ENCODE results near the gene SNX5. TPM values are rescaled to one million over a fixed set of nuclear protein-coding genes. Genes with fewer than 3 reads are reported as not detected.

SNX5 gene
- total RNA-seq, 4 donors from 2014 or later: 79.8 to 128 (median 100) TPM

DNA sequence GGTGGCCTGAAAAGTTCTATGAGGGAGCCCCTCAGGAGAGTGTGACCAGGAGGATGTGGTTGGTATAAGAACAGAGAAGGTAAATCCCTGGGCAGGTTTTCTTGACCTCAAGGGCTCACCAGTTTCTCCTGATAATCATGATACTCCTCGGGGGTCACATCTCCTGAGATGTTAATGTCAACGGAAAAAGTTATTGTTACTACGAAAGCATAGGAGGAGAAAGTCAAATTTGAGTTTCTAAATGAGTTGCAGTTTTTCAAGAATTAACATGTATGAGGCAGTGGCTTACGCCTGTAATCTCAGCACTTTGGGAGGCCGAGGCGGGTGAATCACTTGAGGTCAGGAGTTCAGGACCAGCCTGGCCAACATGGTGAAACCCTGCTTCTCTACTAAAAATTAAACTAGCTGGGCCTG, 23.6 kb upstream of the SNX5 start:
- Histone ChIP-seq H3K4me3 (no peak overlapping the region), H3K27ac (no peak overlapping the region), H3K4me1 (peaks cover 0 to 9% (median 0%) of the 10 kb centered on the region in 4 donors), H3K27me3 (no peaks in the 10 kb centered on the region), H3K9me3 (no peaks in the 10 kb centered on the region), H3K36me3 (peaks cover 0 to 29% (median 3%) of the 10 kb centered on the region in 3 donors)
- 86 to 87% methylated on average over 6 of the region's 6 CpGs for WGBS, 2 donors
- no peak for DNase-seq (ENCODE audit: low spot score in 2 of 2)
- TF ChIP-seq, protein P1, sequence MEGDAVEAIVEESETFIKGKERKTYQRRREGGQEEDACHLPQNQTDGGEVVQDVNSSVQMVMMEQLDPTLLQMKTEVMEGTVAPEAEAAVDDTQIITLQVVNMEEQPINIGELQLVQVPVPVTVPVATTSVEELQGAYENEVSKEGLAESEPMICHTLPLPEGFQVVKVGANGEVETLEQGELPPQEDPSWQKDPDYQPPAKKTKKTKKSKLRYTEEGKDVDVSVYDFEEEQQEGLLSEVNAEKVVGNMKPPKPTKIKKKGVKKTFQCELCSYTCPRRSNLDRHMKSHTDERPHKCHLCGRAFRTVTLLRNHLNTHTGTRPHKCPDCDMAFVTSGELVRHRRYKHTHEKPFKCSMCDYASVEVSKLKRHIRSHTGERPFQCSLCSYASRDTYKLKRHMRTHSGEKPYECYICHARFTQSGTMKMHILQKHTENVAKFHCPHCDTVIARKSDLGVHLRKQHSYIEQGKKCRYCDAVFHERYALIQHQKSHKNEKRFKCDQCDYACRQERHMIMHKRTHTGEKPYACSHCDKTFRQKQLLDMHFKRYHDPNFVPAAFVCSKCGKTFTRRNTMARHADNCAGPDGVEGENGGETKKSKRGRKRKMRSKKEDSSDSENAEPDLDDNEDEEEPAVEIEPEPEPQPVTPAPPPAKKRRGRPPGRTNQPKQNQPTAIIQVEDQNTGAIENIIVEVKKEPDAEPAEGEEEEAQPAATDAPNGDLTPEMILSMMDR (IDR thresholded peaks at IDR 0.05): no peak
- TF ChIP-seq EP300 (IDR thresholded peaks at IDR 0.05): no peak
- TF ChIP-seq POLR2A (IDR thresholded peaks at IDR 0.05): no peak

DNA sequence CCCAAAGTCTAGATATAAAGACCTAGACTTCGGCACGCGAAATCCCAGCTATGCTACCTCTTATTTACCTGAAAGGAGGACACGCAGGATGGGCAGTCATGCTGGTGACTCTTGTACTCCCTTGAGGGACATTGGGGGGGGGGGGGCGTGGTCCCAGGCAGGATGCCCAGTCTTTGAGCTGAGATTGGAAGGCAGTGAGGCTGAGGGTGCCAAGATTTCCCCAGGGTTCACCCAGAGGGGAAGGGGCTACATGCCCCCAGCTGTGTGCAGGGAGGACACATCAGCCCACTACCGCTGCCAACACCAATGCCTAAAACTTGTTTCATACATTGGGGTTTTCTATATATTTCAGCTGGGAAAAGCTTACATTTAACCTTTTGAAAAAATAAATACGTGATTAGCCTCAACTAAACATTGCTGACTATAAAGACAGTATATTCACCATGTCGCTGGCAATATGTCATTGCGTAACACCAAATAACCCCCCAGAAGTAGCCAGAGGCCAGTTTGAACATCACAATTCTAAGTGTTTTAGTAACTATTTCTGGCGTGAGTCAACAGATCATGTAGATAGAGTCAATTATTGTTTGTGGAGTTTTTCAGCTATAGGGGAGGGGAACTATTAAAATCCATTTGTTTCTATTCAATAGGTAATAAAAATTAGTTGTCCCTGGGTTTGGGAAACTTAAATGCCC, 21.8 kb upstream of the SNX5 start:
- 83 to 93% methylated on average over 9 to 10 of the region's 10 CpGs for WGBS, 2 donors
- TF ChIP-seq, protein P1 (IDR thresholded peaks at IDR 0.05): no peak
- TF ChIP-seq EP300 (IDR thresholded peaks at IDR 0.05) (no peak), POLR2A (IDR thresholded peaks at IDR 0.05) (no peak)
- H3K4me3 ChIP-seq: no peak overlapping the region
- H3K9me3 ChIP-seq: no peaks in the 10 kb centered on the region
- no peaks in the 10 kb centered on the region for H3K27me3 ChIP-seq
- H3K4me1 ChIP-seq: no peaks in the 10 kb centered on the region
- DNase-seq (ENCODE audit: low spot score in 2 of 2): no peak
- H3K27ac ChIP-seq: no peak overlapping the region
- peaks cover 0 to 40% (median 3%) of the 10 kb centered on the region in 3 donors for H3K36me3 ChIP-seq

DNA sequence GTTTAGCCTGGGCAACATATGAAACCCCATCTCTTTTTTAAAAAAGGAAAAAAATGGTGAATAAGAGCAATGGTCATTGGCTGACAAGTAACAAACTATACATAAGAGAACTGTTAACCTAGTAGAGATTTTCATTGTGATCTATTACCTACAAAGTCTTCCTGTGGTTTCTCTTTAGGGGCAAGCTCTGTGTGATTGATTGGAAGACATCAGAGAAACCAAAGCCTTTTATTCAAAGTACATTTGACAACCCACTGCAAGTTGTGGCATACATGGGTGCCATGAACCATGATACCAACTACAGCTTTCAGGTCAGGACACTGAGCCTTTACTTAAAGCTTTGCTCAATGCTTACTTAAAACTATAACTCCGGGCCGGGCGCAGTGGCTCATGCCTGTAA, 19.4 kb upstream of the SNX5 start:
- WGBS, 2 donors: 91 to 94% methylated on average over 3 of the region's 3 CpGs
- Histone ChIP-seq H3K27me3 (no peaks in the 10 kb centered on the region), H3K27ac (no peak overlapping the region), H3K36me3 (peaks cover 0 to 40% (median 3%) of the 10 kb centered on the region in 3 donors), H3K9me3 (no peaks in the 10 kb centered on the region), H3K4me1 (no peaks in the 10 kb centered on the region), H3K4me3 (no peak overlapping the region)
- no peak for TF ChIP-seq POLR2A (IDR thresholded peaks at IDR 0.05)
- TF ChIP-seq EP300 (IDR thresholded peaks at IDR 0.05): no peak
- TF ChIP-seq, protein P1 (IDR thresholded peaks at IDR 0.05): no peak
- no peak for DNase-seq (ENCODE audit: low spot score in 2 of 2)

DNA sequence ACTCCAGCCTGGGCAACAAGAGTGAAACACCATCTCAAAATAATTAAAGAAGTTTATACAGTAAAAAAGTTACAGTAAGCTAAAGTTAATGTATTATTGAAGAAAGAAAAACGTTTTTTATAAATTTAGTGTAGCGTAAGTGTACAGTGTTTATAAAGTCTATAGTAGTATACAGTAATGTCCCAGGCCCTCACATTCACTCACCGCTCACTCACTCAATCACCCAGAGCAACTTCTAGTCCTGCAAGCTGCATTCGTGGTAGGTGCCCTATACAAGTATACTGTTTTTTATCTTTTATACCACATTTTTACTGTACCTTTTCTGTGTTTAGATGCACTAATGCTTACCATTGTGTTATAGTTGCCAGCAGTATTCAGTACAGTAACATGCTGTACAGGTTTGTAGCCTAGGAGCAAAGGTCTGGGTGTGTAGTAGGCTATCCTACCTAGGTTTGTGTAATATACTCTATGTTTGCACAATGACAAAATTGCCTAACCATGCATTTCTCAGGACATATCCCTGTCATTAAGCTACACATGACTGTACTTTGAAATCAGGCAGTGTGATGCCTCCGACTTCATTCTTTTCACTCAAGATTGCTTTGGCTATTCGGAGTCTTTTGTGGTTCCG, 16.9 kb upstream of the SNX5 start:
- H3K4me1 ChIP-seq: no peaks in the 10 kb centered on the region
- TF ChIP-seq EP300 (IDR thresholded peaks at IDR 0.05) (no peak), POLR2A (IDR thresholded peaks at IDR 0.05) (no peak)
- TF ChIP-seq, protein P1 (IDR thresholded peaks at IDR 0.05): no peak
- peaks cover 0 to 36% (median 3%) of the 10 kb centered on the region in 3 donors for H3K36me3 ChIP-seq
- WGBS, 2 donors: 93 to 96% methylated on average over 7 of the region's 7 CpGs
- H3K9me3 ChIP-seq: no peaks in the 10 kb centered on the region
- no peaks in the 10 kb centered on the region for H3K27me3 ChIP-seq
- H3K27ac ChIP-seq: no peak overlapping the region
- no peak for DNase-seq (ENCODE audit: low spot score in 2 of 2)
- H3K4me3 ChIP-seq: no peak overlapping the region

DNA sequence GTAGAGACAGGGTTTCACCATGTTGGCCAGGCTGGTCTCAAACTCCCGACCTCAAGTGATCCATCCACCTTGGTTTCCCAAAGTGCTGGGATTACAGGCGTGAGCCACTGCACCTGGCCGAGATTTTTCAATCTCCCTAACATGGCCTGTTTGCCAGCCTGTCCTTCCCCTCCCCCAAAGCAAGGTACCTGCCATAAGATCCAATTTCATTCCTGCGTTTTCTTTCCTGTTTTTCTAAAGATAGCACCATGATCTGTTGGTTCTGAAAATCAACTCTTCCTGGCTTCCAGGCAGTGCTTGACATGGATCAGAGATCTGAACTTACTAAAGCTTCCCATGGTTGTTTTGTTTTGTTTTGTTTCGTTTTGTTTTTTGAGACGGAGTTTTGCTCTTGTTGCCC, 7.7 kb upstream of the SNX5 start:
- Histone ChIP-seq H3K36me3 (peaks cover 0 to 25% (median 0%) of the 10 kb centered on the region in 3 donors), H3K27ac (no peak overlapping the region), H3K4me1 (peaks cover 0 to 31% (median 19%) of the 10 kb centered on the region in 4 donors), H3K27me3 (no peaks in the 10 kb centered on the region), H3K9me3 (no peaks in the 10 kb centered on the region), H3K4me3 (no peak overlapping the region)
- DNase-seq (ENCODE audit: low spot score in 2 of 2): no peak
- 92% methylated on average over 6 of the region's 6 CpGs for WGBS, 2 donors
- TF ChIP-seq POLR2A (IDR thresholded peaks at IDR 0.05): no peak
- TF ChIP-seq, protein P1 (IDR thresholded peaks at IDR 0.05): no peak

All from tibial nerve (tissue), 4 donors.